Activated naive CD8-positive, alpha-beta T cell treated with anti-CD3 and anti-CD28 coated beads, Interleukin-2, amount 10 ng/mL, durations not matched to agents 7 days and 5 days (primary cell): ENCODE data around the gene LYSMD3. TPM values are rescaled to one million over a fixed set of nuclear protein-coding genes. Genes with fewer than 3 reads are reported as not detected.

Experiments used
- ATAC-seq: fragments of 150-1000 bp; cut with Tn5 transposase; one replicate; pipeline ENCODE4 v1.10.0; 2021; ENCODE audit warnings: low read depth, moderate library complexity
- POLR2A ChIA-PET: fragments of 350-600 bp; sonication (Branson Sonifier 250); formaldehyde crosslinking; loops from one replicate; lab custom pipeline; 2021; ENCODE audit warnings: antibody characterized with exemption; lab: Charles Lee
- DNase-seq: peaks from one replicate; pipeline ENCODE4 v3.0.0; 2021
- H3K27ac Mint-ChIP-seq: one replicate; pipeline ENCODE4 v1.8.0; 2022; ENCODE audit warnings: mild to moderate bottlenecking, mixed read lengths
- H3K27me3 Mint-ChIP-seq: one replicate; pipeline ENCODE4 v1.8.0; 2022; ENCODE audit warnings: mild to moderate bottlenecking, moderate library complexity, mixed read lengths
- H3K36me3 Mint-ChIP-seq: one replicate; pipeline ENCODE4 v1.8.0; 2021; ENCODE audit warnings: mild to moderate bottlenecking, mixed read lengths
- H3K4me1 Mint-ChIP-seq: one replicate; pipeline ENCODE4 v1.8.0; 2021; ENCODE audit warnings: mixed read lengths
- H3K4me3 Mint-ChIP-seq: one replicate; pipeline ENCODE4 v1.8.0; 2022; ENCODE audit warnings: mild to moderate bottlenecking, moderate library complexity, mixed read lengths
- H3K9me3 Mint-ChIP-seq: one replicate; pipeline ENCODE4 v1.8.0; 2021; ENCODE audit warnings: mixed read lengths
- total RNA-seq, 2 experiments: library from RNA; stranded (reverse); gene quantifications; one replicate each; pipeline ENCODE4 v1.2.3, GENCODE V29; 2021

The LYSMD3 gene
- total RNA-seq, 2 experiments from 2014 or later = 21.3 to 22.0 TPM

- H3K9me3 Mint-ChIP-seq = peaks cover 5% of the 10 kb centered on the region
- no peak for DNase-seq
- H3K36me3 Mint-ChIP-seq = peaks cover 8% of the 10 kb centered on the region
- POLR2A ChIA-PET = no interaction called here
- ATAC-seq = no peak
- H3K27me3 Mint-ChIP-seq = no peaks in the 10 kb centered on the region
- H3K4me3 Mint-ChIP-seq = no peak overlapping the region
- no peaks in the 10 kb centered on the region for H3K4me1 Mint-ChIP-seq
- H3K27ac Mint-ChIP-seq = no peak overlapping the region
Observed at GRCh38 chr5:90494043-90494442, 35.3 kb downstream of the LYSMD3 start.

GRCh38 chr5:90488791-90489190 is 40.6 kb downstream of the LYSMD3 start:
- POLR2A ChIA-PET = no interaction called here
- Mint-ChIP-seq H3K4me3 (no peak overlapping the region), H3K27ac (no peak overlapping the region), H3K27me3 (no peaks in the 10 kb centered on the region), H3K4me1 (peaks cover 3% of the 10 kb centered on the region), H3K36me3 (peaks cover 7% of the 10 kb centered on the region), H3K9me3 (no peaks in the 10 kb centered on the region)
- no peak for ATAC-seq
- DNase-seq = no peak

GRCh38 chr5:90484540-90484939 is 44.8 kb downstream of the LYSMD3 start:
- Mint-ChIP-seq H3K36me3 (peaks cover 8% of the 10 kb centered on the region), H3K4me3 (no peak overlapping the region), H3K27ac (no peak overlapping the region), H3K4me1 (peaks cover 3% of the 10 kb centered on the region), H3K9me3 (no peaks in the 10 kb centered on the region), H3K27me3 (no peaks in the 10 kb centered on the region)
- POLR2A ChIA-PET = no interaction called here
- DNase-seq (no peak), ATAC-seq (no peak)

GRCh38 chr5:90483206-90483605 is 46.2 kb downstream of the LYSMD3 start:
- no peak overlapping the region for H3K27ac Mint-ChIP-seq
- no peaks in the 10 kb centered on the region for H3K27me3 Mint-ChIP-seq
- POLR2A ChIA-PET = no interaction called here
- H3K4me1 Mint-ChIP-seq = no peaks in the 10 kb centered on the region
- peaks cover 8% of the 10 kb centered on the region for H3K36me3 Mint-ChIP-seq
- H3K9me3 Mint-ChIP-seq = no peaks in the 10 kb centered on the region
- H3K4me3 Mint-ChIP-seq = no peak overlapping the region
- ATAC-seq (no peak), DNase-seq (no peak)

GRCh38 chr5:90480699-90481098 is 48.7 kb downstream of the LYSMD3 start:
- POLR2A ChIA-PET = no interaction called here
- ATAC-seq = no peak
- peaks cover 1% of the 10 kb centered on the region for H3K36me3 Mint-ChIP-seq

GRCh38 chr5:90479611-90480385 is 49.6 kb downstream of the LYSMD3 start:
- Mint-ChIP-seq H3K4me1 (peaks cover 20% of the 10 kb centered on the region), H3K27ac (no peak overlapping the region), H3K9me3 (no peaks in the 10 kb centered on the region), H3K4me3 (no peak overlapping the region), H3K27me3 (no peaks in the 10 kb centered on the region), H3K36me3 (peaks cover 1% of the 10 kb centered on the region)
- POLR2A ChIA-PET = no interaction called here
- ATAC-seq (no peak), DNase-seq (no peak)

More at GRCh38 chr5:90480699-90481098, 48.7 kb downstream of the LYSMD3 start:
- Mint-ChIP-seq H3K27me3 (no peaks in the 10 kb centered on the region), H3K9me3 (no peaks in the 10 kb centered on the region), H3K4me1 (peaks cover 13% of the 10 kb centered on the region), H3K4me3 (no peak overlapping the region), H3K27ac (no peak overlapping the region)
- DNase-seq = no peak

- peaks cover 3% of the 10 kb centered on the region for H3K36me3 Mint-ChIP-seq
- no peaks in the 10 kb centered on the region for H3K27me3 Mint-ChIP-seq
- peaks cover 29% of the 10 kb centered on the region for H3K4me1 Mint-ChIP-seq
- no peak overlapping the region for H3K4me3 Mint-ChIP-seq
- no peak overlapping the region for H3K27ac Mint-ChIP-seq
- POLR2A ChIA-PET = no interaction called here
- DNase-seq (no peak), ATAC-seq (no peak)
- no peaks in the 10 kb centered on the region for H3K9me3 Mint-ChIP-seq
Observed at GRCh38 chr5:90477621-90478215, 51.7 kb downstream of the LYSMD3 start.

GRCh38 chr5:90477073-90477472 is 52.3 kb downstream of the LYSMD3 start:
- DNase-seq (no peak), ATAC-seq (no peak)
- peak overlapping the region; percentile 6 for H3K27ac Mint-ChIP-seq
- POLR2A ChIA-PET = no interaction called here
- H3K9me3 Mint-ChIP-seq = no peaks in the 10 kb centered on the region
- H3K4me3 Mint-ChIP-seq = peak overlapping the region; percentile 21
- H3K36me3 Mint-ChIP-seq = peaks cover 3% of the 10 kb centered on the region
- peaks cover 31% of the 10 kb centered on the region for H3K4me1 Mint-ChIP-seq
- H3K27me3 Mint-ChIP-seq = no peaks in the 10 kb centered on the region

GRCh38 chr5:90476391-90476790 is 53.0 kb downstream of the LYSMD3 start:
- peaks cover 31% of the 10 kb centered on the region for H3K4me1 Mint-ChIP-seq
- H3K9me3 Mint-ChIP-seq = no peaks in the 10 kb centered on the region
- DNase-seq = no peak
- no peak overlapping the region for H3K27ac Mint-ChIP-seq
- no peak for ATAC-seq
- peaks cover 3% of the 10 kb centered on the region for H3K36me3 Mint-ChIP-seq
- POLR2A ChIA-PET = interaction anchor here (0.9 kb wide), 1 partner anchor 67 kb away, joined by 3 read pairs; the partner anchor contains the start of gene CETN3
- H3K27me3 Mint-ChIP-seq = no peaks in the 10 kb centered on the region
- no peak overlapping the region for H3K4me3 Mint-ChIP-seq

GRCh38 chr5:90475436-90475980 is 53.9 kb downstream of the LYSMD3 start:
- no peak for DNase-seq
- no peak for ATAC-seq
- H3K36me3 Mint-ChIP-seq = peaks cover 11% of the 10 kb centered on the region
- peak overlapping the region; percentile 98 for H3K4me3 Mint-ChIP-seq
- peaks cover 31% of the 10 kb centered on the region for H3K4me1 Mint-ChIP-seq
- no peaks in the 10 kb centered on the region for H3K9me3 Mint-ChIP-seq
- POLR2A ChIA-PET = interaction anchor here (0.9 to 3.2 kb wide), 4 partner anchors 24 to 66 kb away, joined by 3 to 34 read pairs (median 8); partner anchors contain the start of genes CETN3 and LYSMD3
- no peak overlapping the region for H3K27ac Mint-ChIP-seq
- H3K27me3 Mint-ChIP-seq = no peaks in the 10 kb centered on the region

GRCh38 chr5:90474235-90475107 is 54.9 kb downstream of the LYSMD3 start, which contains the start of the genes MBLAC2 and POLR3G:
MBLAC2 (minus strand) TSS chr5:90474771; CDS start chr5:90474292, 479 bp downstream.
POLR3G (plus strand) TSS chr5:90474864; CDS start chr5:90485568, 10,704 bp downstream.
- Mint-ChIP-seq H3K27ac (peak within 1 kb of the TSS; percentile 96), H3K27me3 (no peaks in the 10 kb centered on the region), H3K9me3 (no peaks in the 10 kb centered on the region), H3K36me3 (peaks cover 16% of the 10 kb centered on the region), H3K4me1 (peaks cover 31% of the 10 kb centered on the region), H3K4me3 (peak within 1 kb of the TSS; percentile 98)
- ATAC-seq = peak; percentile 86
- peak; percentile 90 for DNase-seq
- POLR2A ChIA-PET = interaction anchor here (0.7 to 3.2 kb wide), 5 partner anchors 13 to 64 kb away, joined by 3 to 34 read pairs (median 3); partner anchors contain the start of genes CETN3 and LYSMD3

- peak overlapping the region; percentile 96 for H3K27ac Mint-ChIP-seq
- no peak for DNase-seq
- POLR2A ChIA-PET = interaction anchor here (0.6 to 3.2 kb wide), 6 partner anchors 12 to 67 kb away, joined by 3 to 34 read pairs (median 4); partner anchors contain the start of genes CETN3 and LYSMD3
- ATAC-seq = peak; percentile 4
- peaks cover 21% of the 10 kb centered on the region for H3K36me3 Mint-ChIP-seq
- no peaks in the 10 kb centered on the region for H3K27me3 Mint-ChIP-seq
- peaks cover 4% of the 10 kb centered on the region for H3K9me3 Mint-ChIP-seq
- H3K4me3 Mint-ChIP-seq = peak overlapping the region; percentile 98
- H3K4me1 Mint-ChIP-seq = peaks cover 31% of the 10 kb centered on the region
Observed at GRCh38 chr5:90473396-90474234, 55.8 kb downstream of the LYSMD3 start.
